Measurements from ENCODE around the gene NT5C1A. TPM values are rescaled to one million over a fixed set of nuclear protein-coding genes. Genes with fewer than 3 reads are reported as not detected.

Gene NT5C1A
- total RNA-seq, 1 experiment from 2014 or later = not detected

DNA sequence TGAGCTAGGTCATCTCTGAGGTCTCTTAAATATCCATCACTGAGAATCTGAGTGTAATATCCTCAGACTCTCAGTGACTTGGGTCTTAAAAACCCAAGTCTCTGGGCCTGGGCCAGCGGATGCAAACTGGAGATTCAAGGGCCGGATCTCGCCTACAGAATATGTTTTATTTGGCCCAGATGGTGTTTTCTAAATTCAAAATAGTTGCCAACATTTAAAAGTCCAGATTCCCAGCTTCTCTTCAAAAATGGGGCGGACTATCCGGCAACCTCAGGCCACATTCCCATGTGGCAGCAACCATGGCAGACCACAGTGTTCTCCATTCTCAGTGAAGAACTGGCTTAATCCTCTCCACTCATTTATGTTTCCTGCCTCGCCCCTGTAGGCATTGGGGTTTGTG, 19.8 kb downstream of the NT5C1A start:
- Histone ChIP-seq H3K23me2 (ENCODE audit: insufficient read length, low read depth, low read length, poor library complexity, severe bottlenecking) (no peaks in the 10 kb centered on the region), H3K27me3 (ENCODE audit: insufficient read depth, low read length) (no peaks in the 10 kb centered on the region; the same call in 1 of the 2 replicates), H2BK12ac (ENCODE audit: insufficient read length, low read depth, low read length) (no peak overlapping the region), H3K18ac (ENCODE audit: insufficient read length, low read depth, low read length) (no peak overlapping the region), H2BK120ac (ENCODE audit: low read depth, low read length, poor library complexity, severe bottlenecking) (no peak overlapping the region), H3K9ac (ENCODE audit: extremely low read depth, insufficient read length, low read length) (no peak overlapping the region), H3K27ac (ENCODE audit: insufficient read length, low read depth, low read length) (no peak overlapping the region), H4K8ac (replicated peaks; ENCODE audit: insufficient read length, low read depth, low read length) (no peak overlapping the region), H4K20me1 (ENCODE audit: control insufficient read depth, insufficient read depth, insufficient read length) (no peaks in the 10 kb centered on the region), H3K79me1 (ENCODE audit: insufficient read depth, low read depth, low read length, poor library complexity, severe bottlenecking) (no peaks in the 10 kb centered on the region), H3T11ph (ENCODE audit: low read length) (no peak overlapping the region), H2BK5ac (ENCODE audit: insufficient read length, low read length) (no peak overlapping the region), H3K9me3 (ENCODE audit: control insufficient read depth, low read depth, low read length) (no peaks in the 10 kb centered on the region), H3K4me2 (ENCODE audit: insufficient read depth, insufficient read length, low read length) (no peak overlapping the region), H3K4me1 (ENCODE audit: insufficient read depth, low read length) (no peaks in the 10 kb centered on the region), H4K91ac (ENCODE audit: insufficient read length, low read depth, low read length) (no peak overlapping the region), H3K14ac (ENCODE audit: insufficient read depth, low read length) (no peak overlapping the region), H3K23ac (ENCODE audit: insufficient read length, low read depth, low read length) (no peak overlapping the region), H3K56ac (ENCODE audit: insufficient read length, low read depth, low read length) (no peak overlapping the region), H2AFZ (ENCODE audit: low read length) (no peak overlapping the region), H4K5ac (ENCODE audit: insufficient read length, low read depth, low read length) (no peak overlapping the region), H3K4ac (ENCODE audit: low read depth, low read length) (no peak overlapping the region), H3K79me2 (ENCODE audit: insufficient read depth, low read length) (no peaks in the 10 kb centered on the region), H2BK15ac (ENCODE audit: low read depth, low read length) (no peak overlapping the region), H2BK20ac (ENCODE audit: low read depth, low read length, poor library complexity, severe bottlenecking) (no peak overlapping the region), H2AK5ac (ENCODE audit: insufficient read length, low read length) (no peak overlapping the region)
- no CpG with 5 or more reads among the region's 6 CpGs for whole genome bisulfite sequencing (ENCODE audit: extremely low coverage, insufficient read length, low lambda C conversion rate)
- DNase-seq = no peak
- Mint-ChIP-seq H3K27ac (no peak overlapping the region), H3K36me3 (ENCODE audit: insufficient read depth in 1 of 3, low read depth in 3 of 3) (no peaks in the 10 kb centered on the region), H3K27me3 (ENCODE audit: low read depth) (peaks cover 87% of the 10 kb centered on the region), H3K4me1 (peaks cover 4 to 5% of the 10 kb centered on the region in 2 experiments), H3K4me3 (no peak overlapping the region), H3K9me3 (no peaks in the 10 kb centered on the region)
- TF ChIP-seq, protein P1, sequence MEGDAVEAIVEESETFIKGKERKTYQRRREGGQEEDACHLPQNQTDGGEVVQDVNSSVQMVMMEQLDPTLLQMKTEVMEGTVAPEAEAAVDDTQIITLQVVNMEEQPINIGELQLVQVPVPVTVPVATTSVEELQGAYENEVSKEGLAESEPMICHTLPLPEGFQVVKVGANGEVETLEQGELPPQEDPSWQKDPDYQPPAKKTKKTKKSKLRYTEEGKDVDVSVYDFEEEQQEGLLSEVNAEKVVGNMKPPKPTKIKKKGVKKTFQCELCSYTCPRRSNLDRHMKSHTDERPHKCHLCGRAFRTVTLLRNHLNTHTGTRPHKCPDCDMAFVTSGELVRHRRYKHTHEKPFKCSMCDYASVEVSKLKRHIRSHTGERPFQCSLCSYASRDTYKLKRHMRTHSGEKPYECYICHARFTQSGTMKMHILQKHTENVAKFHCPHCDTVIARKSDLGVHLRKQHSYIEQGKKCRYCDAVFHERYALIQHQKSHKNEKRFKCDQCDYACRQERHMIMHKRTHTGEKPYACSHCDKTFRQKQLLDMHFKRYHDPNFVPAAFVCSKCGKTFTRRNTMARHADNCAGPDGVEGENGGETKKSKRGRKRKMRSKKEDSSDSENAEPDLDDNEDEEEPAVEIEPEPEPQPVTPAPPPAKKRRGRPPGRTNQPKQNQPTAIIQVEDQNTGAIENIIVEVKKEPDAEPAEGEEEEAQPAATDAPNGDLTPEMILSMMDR (conservative IDR thresholded peaks at IDR 0.05) = no peak
